Right atrium auricular region (tissue), 2 donors: ENCODE measurements around the gene RAPGEF2. TPM values are rescaled to one million over a fixed set of nuclear protein-coding genes. Genes with fewer than 3 reads are reported as not detected.

Experiments
- DNase-seq: peaks from one replicate; pipeline ENCODE4 v3.0.0-alpha.2; 2019; ENCODE audit warnings: low spot score
- H3K27ac ChIP-seq, 2 donors: fragments of 200-600 bp; sonication (generic); 1 replicate in 1 of 2; 2 replicates in 1 of 2; pipeline ENCODE4 v1.5.1; 2016 to 2019
- H3K27me3 ChIP-seq, 2 donors: fragments of 200-600 bp; sonication (generic); one replicate each; pipeline versions ENCODE4 v1.5.1 to v1.6.0; 2017 to 2019
- H3K36me3 ChIP-seq: fragments of 200-600 bp; sonication (generic); one replicate; pipeline ENCODE4 v1.5.1; 2016
- H3K4me1 ChIP-seq, 2 donors: fragments of 200-600 bp; sonication (generic); one replicate each; pipeline versions ENCODE4 v1.5.1 to v1.6.0; 2017 to 2019
- H3K4me3 ChIP-seq, 2 donors: fragments of 200-600 bp; sonication (generic); 1 replicate in 1 of 2; 2 replicates in 1 of 2; pipeline ENCODE4 v1.5.1; 2017 to 2019; ENCODE audit warnings: mild to moderate bottlenecking in 1 of 2, moderate library complexity in 1 of 2
- H3K9me3 ChIP-seq, 2 donors: fragments of 200-600 bp; sonication (generic); one replicate each; pipeline ENCODE4 v1.5.1; 2019
- CTCF ChIP-seq, 2 donors: fragments of 200-600 bp; sonication (generic); IDR thresholded peaks; one replicate each; pipeline ENCODE4 v1.5.1; 2019; ENCODE audit warnings: antibody characterized with exemption in 2 of 2
- total RNA-seq, 2 donors: library from RNA; depleted of rRNA; stranded (reverse); fragments of >200 nt; gene quantifications; one replicate each; pipeline ENCODE4 v1.1.0, GENCODE V29; 2016

RAPGEF2 gene
- total RNA-seq, 2 donors from 2014 or later: 49.8 to 51.5 TPM

GRCh38 chr4:159134429-159134828, 31.6 kb downstream of the RAPGEF2 start:
- Histone ChIP-seq H3K9me3 (no peaks in the 10 kb centered on the region), H3K27ac (no peak overlapping the region), H3K4me1 (peaks cover 0 to 29% of the 10 kb centered on the region in 2 donors), H3K36me3 (no peaks in the 10 kb centered on the region), H3K4me3 (no peak overlapping the region), H3K27me3 (no peaks in the 10 kb centered on the region)
- DNase-seq: no peak
- TF ChIP-seq CTCF (IDR thresholded peaks at IDR 0.05): no peak

- Histone ChIP-seq H3K27ac (no peak overlapping the region), H3K36me3 (no peaks in the 10 kb centered on the region), H3K4me1 (peaks cover 0 to 33% of the 10 kb centered on the region in 2 donors), H3K4me3 (no peak overlapping the region), H3K9me3 (no peaks in the 10 kb centered on the region), H3K27me3 (no peaks in the 10 kb centered on the region)
- no peak for TF ChIP-seq CTCF (IDR thresholded peaks at IDR 0.05)
- no peak for DNase-seq
These were observed 34.3 kb downstream of the RAPGEF2 start for GRCh38 chr4:159137176-159137575.

- H3K27me3 ChIP-seq: no peaks in the 10 kb centered on the region
- no peak for TF ChIP-seq CTCF (IDR thresholded peaks at IDR 0.05)
- no peaks in the 10 kb centered on the region for H3K36me3 ChIP-seq
- no peak for DNase-seq
- H3K9me3 ChIP-seq: no peaks in the 10 kb centered on the region
- no peak overlapping the region for H3K27ac ChIP-seq
- H3K4me3 ChIP-seq: no peak overlapping the region
- peaks cover 0 to 32% of the 10 kb centered on the region in 2 donors for H3K4me1 ChIP-seq
These were observed 35.6 kb downstream of the RAPGEF2 start for GRCh38 chr4:159138436-159138835.

- Histone ChIP-seq H3K4me1 (peaks cover 0 to 43% of the 10 kb centered on the region in 2 donors), H3K36me3 (no peaks in the 10 kb centered on the region), H3K4me3 (no peak overlapping the region), H3K27ac (no peak overlapping the region), H3K9me3 (no peaks in the 10 kb centered on the region), H3K27me3 (no peaks in the 10 kb centered on the region)
- DNase-seq: no peak
- TF ChIP-seq CTCF (IDR thresholded peaks at IDR 0.05): no peak
These were observed 38.3 kb downstream of the RAPGEF2 start for GRCh38 chr4:159141193-159141592.

- Histone ChIP-seq H3K27ac (no peak overlapping the region), H3K9me3 (no peaks in the 10 kb centered on the region), H3K36me3 (no peaks in the 10 kb centered on the region), H3K4me1 (peaks cover 0 to 45% of the 10 kb centered on the region in 2 donors), H3K27me3 (no peaks in the 10 kb centered on the region), H3K4me3 (no peak overlapping the region)
- TF ChIP-seq CTCF (IDR thresholded peaks at IDR 0.05): no peak
- DNase-seq: no peak
These were observed 39.4 kb downstream of the RAPGEF2 start for GRCh38 chr4:159142241-159142640.

GRCh38 chr4:159142681-159143384, 40.0 kb downstream of the RAPGEF2 start:
- no peaks in the 10 kb centered on the region for H3K27me3 ChIP-seq
- no peak for TF ChIP-seq CTCF (IDR thresholded peaks at IDR 0.05)
- H3K27ac ChIP-seq: no peak overlapping the region
- H3K36me3 ChIP-seq: no peaks in the 10 kb centered on the region
- no peak for DNase-seq
- H3K9me3 ChIP-seq: no peaks in the 10 kb centered on the region
- no peak overlapping the region for H3K4me3 ChIP-seq
- peaks cover 0 to 48% of the 10 kb centered on the region in 2 donors for H3K4me1 ChIP-seq
